GM21529 (cell line): ENCODE measurements around the gene MBD3L4.
"Not testable (repeated sequence)": the region's sequence is repeated elsewhere in the genome, so short reads cannot be mapped to it uniquely, and the experiment has no call there.

ENCODE experiments used
- ATAC-seq: cut with Tn5 transposase; IDR thresholded peaks from one replicate; pipeline ENCODE4 v1.9.1; 2021; ENCODE audit not compliant: unreplicated experiment

MBD3L4 gene

DNA sequence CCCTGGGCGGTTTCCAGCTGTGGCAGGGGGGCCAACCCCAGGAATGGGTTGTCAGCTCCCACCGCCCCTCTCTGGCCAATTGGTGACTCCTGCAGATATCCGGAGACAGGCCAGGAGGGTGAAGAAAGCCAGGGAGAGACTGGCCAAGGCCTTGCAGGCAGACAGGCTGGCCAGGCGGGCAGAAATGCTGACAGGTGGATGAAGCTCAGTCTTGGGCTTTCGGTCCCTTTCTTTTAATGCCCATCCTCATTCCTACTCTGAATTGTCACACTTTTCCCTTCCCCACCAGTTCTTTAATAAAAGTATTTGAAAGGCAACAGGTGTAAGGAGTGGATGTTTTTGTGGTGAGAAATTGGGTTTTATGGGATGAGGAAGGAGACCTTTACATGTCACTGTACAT is 11.4 kb upstream of the MBD3L4 start:
- ATAC-seq = not testable (repeated sequence)

DNA sequence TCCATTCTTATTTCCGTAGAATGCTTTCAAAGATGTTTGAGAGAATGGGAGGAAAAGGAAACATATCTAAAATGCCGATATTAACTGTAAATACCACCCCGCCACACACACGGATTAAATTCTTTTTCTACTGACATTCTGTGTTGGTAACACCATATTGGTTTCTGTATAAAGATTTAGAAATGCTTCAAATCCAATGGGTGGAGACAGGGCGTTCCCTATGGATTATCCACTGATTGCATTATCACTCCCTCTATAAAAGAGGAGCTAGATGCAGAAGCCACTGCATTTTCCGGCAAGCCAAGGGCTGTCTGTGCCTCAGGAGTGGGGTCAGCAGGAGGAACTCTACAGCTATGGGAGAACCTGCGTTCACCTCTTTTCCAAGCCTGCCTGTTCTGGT is 9.0 kb upstream of the MBD3L4 start, which contains the start of gene MBD3L2:
Gene MBD3L2 (plus strand): TSS at position 301 of the 400 bp plus-strand sequence. CDS start 53 bp downstream, at position 354.
- ATAC-seq = not testable (repeated sequence)

DNA sequence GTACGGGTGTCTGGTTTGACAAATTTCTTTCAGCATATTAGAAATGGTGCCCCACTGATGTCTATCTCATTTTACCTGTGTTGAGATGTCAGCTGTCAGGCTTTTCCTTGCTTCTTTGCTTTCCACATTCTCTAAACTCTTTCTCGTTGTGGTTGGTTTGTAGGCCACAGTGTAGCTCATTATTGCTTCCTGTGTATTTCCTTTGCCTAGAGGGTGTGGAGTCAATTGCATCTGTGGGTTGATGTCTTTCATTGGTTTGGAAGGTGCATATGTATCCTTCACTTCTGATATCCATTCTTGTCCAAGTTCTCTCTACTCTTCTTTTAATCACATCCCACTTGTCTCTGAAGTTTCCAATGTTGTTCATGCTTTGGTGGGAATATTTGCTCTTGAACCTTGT is 1.6 kb upstream of the MBD3L4 start:
- ATAC-seq = not testable (repeated sequence)

DNA sequence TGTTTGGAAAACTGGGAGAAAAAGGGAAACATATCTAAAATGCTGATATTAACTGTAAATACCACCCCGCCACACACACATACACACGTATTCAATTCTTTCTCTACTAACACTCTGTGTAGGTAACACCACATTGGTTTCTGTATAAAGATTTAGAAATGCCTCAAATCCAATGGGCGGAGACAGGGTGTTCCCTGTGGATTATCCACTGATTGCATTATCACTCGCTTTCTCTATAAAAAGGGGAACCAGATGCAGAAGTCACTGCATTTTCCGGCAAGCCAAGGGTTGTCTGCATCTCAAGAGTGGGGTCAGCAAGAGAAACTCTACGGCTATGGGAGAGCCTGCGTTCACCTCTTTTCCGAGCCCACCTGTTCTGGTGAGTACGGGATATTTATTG is 9.7 kb downstream of the MBD3L4 start, which contains the start of gene MBD3L5:
Gene MBD3L5 (plus strand): TSS at position 301 of the 400 bp plus-strand sequence. CDS start 34 bp downstream, at position 335.
- not testable (repeated sequence) for ATAC-seq

DNA sequence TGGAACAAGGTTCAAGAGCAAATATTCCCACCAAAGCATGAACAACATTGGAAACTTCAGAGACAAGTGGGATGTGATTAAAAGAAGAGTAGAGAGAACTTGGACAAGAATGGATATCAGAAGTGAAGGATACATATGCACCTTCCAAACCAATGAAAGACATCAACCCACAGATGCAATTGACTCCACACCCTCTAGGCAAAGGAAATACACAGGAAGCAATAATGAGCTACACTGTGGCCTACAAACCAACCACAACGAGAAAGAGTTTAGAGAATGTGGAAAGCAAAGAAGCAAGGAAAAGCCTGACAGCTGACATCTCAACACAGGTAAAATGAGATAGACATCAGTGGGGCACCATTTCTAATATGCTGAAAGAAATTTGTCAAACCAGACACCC is 11.2 kb downstream of the MBD3L4 start:
- not testable (repeated sequence) for ATAC-seq

DNA sequence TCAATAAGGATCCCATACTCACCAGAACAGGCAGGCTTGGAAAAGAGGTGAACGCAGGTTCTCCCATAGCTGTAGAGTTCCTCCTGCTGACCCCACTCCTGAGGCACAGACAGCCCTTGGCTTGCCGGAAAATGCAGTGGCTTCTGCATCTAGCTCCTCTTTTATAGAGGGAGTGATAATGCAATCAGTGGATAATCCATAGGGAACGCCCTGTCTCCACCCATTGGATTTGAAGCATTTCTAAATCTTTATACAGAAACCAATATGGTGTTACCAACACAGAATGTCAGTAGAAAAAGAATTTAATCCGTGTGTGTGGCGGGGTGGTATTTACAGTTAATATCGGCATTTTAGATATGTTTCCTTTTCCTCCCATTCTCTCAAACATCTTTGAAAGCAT is 18.6 kb downstream of the MBD3L4 start, which contains the start of gene MBD3L2B:
Gene MBD3L2B (minus strand): TSS at position 101 of the 400 bp plus-strand sequence. CDS start 34 bp downstream, at position 67.
- ATAC-seq = not testable (repeated sequence)

DNA sequence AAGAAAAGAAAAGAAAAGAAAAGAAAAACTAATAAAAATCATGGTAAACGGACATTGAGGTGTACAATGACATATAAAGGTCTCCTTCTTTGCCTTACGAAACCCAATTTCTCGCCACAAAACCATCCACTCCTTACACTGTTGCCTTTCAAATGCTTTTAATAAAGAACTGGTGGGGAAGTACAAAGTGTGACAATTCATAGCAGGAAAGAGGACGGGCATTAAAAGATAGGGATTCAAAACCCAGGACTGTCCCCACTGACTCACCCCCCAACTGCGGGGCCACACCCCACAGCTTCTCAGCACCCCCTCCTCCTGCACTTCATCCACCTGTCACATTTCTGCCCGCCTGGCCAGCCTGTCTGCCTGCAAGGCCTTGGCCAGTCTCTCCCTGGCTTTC is 21.2 kb downstream of the MBD3L4 start:
- no peak for ATAC-seq

DNA sequence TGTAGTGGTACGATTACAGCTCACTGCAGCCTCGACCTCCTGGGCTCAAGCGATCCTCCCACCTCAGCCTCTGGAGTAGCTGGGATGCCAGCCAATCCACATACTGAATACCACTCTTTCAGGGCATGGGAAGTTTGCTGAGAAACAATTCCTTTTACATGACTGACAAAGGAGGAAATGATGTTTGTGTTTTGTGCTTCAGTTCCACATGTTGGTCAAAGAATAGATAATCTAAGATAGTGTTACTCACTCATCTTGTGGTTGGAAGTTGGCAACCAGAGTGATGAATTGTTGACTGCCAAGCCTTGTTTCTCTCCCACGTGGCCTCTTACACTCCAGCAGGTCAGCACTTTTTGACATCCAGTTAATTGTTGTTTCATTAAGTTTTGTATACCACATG is 26.3 kb downstream of the MBD3L4 start:
- no peak for ATAC-seq

DNA sequence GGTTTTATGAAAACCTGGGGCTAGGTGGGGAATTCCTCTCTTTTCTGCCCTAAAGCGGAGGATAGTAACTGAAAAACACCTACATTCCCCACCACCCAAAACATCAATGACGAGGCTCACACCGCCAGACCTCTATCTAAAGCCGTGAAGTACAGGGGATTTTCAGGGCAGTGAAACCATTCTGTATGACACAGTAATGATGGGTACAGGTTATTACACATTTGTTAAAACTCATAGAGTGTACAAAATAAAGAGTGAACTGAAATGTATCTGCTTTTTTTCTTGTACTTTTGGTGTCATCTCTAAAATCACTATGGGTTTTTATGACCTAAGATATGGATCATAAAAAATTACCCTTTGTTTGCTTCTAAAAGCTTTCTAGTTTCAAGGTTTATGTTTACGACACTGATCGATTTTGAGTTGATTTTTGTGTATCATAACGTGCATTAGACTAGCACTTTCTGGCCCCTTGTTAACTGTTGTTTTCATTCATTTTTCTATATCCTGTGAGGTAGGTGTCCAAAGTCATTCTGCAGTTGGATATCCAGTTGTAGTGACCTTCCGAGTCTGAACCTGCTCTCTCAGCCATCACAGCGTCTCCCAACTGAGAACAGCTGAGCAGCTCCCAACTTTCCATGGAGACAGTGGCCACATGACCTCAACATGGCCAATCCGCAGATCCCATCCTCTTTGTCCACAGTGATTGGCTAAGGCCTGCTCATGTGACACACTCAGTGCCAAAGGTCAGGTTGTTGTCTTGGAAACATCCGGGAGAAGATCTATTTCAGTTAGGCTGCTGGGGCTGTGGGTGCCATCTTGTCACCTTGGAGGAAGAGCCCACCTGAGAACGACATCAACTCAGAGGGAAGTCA is 29.0 kb downstream of the MBD3L4 start:
- ATAC-seq = no peak

DNA sequence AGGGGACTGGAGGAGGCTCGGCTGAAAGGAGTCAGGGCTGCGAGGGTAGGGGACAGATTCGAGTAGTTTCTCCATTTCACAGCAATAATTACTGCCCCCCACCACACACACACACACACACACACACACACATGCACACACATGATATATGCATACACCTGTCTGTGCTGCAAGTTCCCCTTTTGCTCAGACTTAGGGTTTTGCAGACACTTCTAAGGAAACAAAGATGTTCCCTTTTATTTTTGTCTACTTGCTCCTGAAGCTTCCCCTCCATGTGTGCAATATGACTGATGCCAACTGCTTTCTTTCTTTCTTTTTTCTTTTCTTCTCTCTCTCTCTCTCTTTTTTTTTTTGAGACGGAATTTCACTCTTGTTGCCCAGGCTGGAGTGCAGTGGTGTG is 32.1 kb downstream of the MBD3L4 start:
- no peak for ATAC-seq

DNA sequence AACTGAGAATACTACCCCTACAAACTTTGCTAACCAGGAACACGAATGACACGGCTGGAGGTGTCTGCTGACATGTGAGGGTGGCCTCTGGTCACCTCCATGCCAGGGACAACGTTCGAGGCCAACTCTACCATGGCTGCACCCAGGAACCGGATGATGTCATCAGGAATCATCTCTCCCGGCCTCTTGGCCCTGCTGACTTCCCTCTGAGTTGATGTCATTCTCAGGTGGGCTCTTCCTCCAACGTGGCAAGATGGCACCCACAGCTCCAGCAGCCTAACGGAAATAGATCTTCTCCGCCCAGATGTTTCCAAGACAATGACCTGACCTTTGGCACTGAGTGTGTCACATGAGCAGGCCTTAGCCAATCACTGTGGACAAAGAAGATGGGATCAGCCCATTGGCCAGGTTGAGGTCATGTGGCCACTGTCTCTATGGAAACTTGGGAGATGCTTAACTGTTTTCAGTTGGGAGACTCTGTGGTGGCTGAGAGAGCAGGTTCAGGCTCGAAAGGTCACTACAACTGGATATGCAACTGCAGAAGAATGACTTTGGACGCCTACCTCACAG is 33.8 kb downstream of the MBD3L4 start:
- ATAC-seq = no peak

DNA sequence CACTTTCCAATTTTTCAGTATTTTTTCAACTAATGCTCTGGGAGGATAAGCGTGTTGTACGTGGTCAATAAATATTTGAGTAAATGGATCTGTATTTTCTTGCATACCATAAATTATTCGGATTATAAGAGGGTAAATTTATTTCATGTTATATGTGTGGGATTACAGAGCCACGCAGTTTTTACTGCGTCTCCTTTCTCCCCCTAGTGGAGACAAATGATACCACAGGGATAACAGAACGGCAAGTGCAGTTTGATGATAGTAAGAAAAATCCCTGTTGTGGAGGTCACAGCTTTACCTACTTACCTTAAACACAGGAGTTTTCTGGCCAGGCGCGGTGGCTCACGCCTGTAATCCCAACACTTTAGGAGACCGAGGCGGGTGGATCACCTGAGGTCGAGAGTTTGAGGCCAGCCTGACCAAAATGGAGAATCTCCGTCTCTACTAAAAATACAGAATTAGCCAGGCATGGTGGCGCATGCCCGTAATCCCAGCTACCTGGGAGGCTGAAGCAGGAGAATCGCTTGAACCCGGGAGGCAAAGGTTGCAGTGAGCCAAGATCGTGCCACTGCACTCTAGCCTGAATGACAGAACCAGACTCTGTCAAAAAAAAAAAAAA is 35.6 kb downstream of the MBD3L4 start:
- ATAC-seq = no peak

DNA sequence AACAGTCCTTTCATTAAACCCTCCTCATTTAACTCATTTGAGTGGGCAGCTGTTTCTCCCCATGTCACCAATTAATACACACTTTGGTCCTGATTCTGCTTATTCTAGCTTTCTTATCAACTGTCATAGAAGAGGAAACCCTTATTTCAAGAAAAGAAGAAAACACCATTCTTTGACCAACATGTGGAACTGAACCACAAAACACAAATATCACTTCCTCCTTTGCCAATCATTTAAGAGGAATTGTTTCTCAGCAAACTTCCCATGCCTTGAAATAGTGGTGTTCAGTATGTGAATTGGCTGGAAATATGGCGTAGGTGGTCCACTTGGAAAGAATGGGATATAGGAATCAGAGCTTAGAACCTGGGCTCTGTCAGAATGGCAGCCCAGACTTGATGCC is 39.2 kb downstream of the MBD3L4 start:
- ATAC-seq = no peak

DNA sequence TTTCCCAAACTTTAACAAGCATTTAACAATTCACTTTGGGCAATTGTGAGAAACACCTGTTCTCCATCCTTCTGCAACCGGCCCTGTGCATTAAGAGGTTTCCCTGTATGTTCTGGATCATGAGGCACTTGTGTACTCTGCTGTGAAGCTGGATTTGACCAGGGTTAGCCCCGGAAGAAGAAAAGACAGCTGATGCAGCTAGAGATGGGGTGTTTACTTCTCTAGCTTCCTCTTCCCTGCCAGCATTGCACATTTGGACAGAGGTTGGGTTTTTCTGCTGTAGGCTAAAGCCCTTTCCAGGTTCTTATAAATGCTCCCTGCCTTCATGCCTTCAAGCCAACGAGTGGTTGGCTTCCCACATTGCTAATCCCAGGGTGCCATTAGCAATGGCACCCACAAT is 39.6 kb downstream of the MBD3L4 start:
- ATAC-seq = no peak

DNA sequence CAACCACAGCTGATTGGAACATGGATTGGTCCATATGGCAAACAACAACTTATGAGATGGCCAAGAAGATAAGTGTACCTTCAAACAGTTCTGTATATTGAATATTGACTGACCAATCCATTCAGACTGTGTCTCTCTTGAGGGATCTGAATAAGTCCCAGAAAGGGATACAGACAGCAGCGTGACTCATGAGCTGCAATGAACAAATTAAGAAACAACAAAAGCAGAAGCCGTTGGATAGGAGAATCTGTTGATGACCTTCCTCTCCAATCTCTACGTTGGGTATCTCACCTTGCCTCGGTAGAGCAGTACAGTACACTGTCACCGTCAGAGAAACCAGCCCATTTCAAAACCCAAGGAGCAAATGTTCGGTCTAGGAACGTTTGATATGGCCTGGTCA is 40.0 kb downstream of the MBD3L4 start:
- ATAC-seq = no peak

DNA sequence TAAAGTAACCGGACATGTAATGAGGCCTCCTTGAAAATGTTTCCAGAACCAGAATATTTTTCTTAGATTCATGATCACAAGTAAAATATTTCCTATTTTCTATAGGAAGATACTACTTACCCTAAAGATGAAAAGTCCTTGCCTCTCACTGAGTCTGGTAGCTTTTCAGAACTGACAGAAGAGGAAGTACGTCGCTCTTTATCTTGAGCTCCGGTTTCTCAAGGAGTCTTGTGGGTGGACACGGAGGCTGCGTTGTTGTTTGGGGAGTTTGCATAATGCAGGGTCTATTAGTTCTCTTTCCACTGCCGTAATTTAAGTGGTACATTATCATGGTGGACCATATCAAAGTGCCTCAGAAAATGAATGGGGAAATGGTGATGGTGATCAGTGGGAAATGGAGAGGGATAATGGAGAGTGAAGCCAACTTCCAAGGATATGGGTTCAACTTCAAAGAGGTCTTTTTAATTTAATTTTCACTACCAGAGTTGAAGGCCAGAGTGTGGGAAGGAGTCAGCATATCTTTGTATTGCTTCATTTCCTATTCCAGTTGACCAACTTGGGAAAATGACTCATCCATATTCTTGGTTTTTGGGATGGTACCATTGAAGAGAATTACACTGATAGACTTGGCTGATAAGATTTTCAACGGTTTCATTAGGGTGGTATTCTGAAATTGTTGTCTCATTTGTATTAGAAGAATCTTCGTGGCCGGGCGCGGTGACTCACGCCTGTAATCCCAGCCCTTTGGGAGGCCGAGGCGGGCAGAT is 42.1 kb downstream of the MBD3L4 start:
- no peak for ATAC-seq

DNA sequence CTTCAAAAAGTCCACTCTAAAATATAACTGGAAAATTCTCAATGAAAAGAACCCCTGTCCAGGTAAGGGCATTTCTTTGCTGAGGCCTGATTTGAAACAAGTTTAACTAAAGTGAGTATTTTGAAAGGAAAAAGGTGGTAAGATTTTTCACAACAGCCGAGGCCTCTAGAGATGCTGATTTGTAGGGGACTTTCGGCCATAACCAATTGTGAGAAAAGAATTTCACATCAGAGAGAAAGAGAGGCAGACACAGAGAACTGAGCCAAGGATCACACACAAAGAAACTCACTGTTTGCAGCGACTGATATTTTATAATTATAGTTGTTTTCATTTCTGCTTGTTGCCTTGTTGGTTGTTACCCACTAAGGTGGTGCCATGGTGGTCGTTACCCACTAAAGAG is 43.2 kb downstream of the MBD3L4 start:
- ATAC-seq = no peak

DNA sequence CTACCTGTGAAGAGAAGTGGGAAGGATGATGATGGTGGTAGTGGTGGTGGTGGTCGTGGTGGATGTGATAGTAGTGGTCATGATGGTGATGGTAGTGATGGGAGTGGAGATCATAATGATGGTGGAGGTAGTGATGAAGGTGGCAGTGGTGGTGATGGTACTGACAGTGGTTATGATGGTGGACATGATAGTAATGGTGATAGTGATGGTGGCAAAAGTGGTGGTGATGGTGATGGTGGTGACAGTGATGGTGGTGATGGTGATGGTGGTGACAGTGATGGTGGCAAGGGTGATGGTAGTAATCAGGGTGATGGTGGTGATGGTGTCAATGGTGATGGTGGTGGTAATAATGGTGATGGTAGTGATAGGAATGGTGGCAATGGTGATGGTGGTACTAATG is 44.9 kb downstream of the MBD3L4 start:
- no peak for ATAC-seq

DNA sequence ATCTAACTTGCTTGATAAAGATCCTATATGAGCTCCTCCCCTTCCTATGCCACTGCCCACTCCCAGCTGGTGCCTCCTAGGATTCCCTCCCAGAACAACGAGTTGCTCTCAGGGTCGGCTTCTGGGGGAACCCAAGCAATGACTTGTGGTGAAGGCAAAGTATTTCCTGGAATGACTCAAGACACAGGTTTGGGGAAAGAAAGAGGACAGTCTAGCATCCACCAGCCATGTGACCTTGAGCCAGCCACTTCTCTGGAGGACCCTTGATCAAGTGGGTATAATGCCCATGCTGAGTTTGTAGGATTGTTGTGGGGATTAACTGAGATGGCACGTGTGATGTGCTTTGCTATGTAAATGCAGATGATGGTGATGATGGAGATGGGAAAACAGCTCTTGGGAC is 51.7 kb downstream of the MBD3L4 start:
- no peak for ATAC-seq

DNA sequence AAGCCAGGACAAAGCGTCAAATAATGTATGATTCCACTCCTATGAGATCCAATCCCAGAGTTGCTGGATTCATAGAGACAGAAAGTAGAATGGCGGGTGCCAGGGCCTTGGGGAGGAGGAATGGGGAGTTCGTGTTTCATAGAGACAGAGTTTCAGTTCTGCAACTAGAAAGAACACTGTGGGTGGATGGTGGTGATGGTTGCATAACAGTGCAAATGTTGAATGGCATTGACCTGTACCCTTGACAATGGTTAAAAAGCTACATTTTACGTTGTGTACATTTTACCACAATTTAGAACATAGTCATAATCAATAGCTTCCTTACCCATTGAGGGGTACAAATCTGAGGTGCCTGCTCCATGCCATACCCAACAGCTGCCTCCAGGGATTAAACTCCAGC is 52.1 kb downstream of the MBD3L4 start:
- ATAC-seq = no peak
